ENCODE measurements around the gene SLC16A5. TPM values are rescaled to one million over a fixed set of nuclear protein-coding genes. Genes with fewer than 3 reads are reported as not detected.

Gene SLC16A5
- total RNA-seq, 4 donors from 2014 or later, result 4.6 to 27.9 (median 7.7) TPM

DNA sequence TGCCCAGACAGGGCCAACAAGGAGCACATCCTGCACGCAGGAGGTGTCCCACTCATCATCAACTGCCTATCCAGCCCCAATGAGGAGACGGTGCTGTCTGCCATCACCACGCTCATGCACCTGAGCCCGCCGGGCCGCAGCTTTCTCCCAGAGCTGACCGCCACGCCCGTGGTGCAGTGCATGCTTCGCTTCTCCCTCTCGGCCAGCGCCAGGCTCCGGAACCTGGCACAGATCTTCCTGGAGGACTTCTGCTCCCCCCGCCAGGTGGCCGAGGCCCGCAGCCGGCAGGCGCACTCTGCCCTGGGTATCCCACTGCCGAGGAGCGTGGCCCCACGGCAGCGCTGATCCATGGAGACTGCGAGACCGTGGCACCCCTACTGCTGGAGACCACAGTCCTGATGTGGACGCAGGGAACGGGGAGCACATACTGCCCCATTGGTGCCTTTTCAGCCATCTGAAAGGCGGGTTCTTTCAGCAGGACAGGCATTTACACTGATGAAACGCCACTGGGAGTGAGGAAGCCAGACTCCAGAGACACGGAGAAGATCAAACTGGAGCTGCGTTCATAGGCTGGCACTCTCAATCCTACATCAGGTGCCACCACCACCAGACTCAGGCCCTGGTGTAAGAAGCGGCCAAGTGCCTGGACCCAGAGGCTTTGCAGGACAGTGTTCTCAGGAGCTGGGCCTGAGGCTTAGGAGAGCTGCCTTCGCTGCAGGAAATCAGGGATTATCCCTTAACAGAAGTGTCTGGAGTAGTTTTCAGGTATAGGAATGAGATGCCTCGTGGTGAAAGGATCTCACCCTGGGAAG lies 41.1 kb downstream of the SLC16A5 start:
- no peak for DNase-seq (ENCODE audit: low spot score in 2 of 2)
- H3K4me1 ChIP-seq, result peaks cover 0 to 28% (median 9%) of the 10 kb centered on the region in 4 donors
- TF ChIP-seq, protein P1, sequence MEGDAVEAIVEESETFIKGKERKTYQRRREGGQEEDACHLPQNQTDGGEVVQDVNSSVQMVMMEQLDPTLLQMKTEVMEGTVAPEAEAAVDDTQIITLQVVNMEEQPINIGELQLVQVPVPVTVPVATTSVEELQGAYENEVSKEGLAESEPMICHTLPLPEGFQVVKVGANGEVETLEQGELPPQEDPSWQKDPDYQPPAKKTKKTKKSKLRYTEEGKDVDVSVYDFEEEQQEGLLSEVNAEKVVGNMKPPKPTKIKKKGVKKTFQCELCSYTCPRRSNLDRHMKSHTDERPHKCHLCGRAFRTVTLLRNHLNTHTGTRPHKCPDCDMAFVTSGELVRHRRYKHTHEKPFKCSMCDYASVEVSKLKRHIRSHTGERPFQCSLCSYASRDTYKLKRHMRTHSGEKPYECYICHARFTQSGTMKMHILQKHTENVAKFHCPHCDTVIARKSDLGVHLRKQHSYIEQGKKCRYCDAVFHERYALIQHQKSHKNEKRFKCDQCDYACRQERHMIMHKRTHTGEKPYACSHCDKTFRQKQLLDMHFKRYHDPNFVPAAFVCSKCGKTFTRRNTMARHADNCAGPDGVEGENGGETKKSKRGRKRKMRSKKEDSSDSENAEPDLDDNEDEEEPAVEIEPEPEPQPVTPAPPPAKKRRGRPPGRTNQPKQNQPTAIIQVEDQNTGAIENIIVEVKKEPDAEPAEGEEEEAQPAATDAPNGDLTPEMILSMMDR (IDR thresholded peaks at IDR 0.05), result no peak
- TF ChIP-seq EP300 (IDR thresholded peaks at IDR 0.05), result no peak
- H3K27ac ChIP-seq, result no peak overlapping the region
- H3K4me3 ChIP-seq, result no peak overlapping the region
- no peaks in the 10 kb centered on the region for H3K9me3 ChIP-seq
- H3K36me3 ChIP-seq, result peaks cover 0 to 21% (median 0%) of the 10 kb centered on the region in 3 donors
- 84 to 85% methylated on average over 19 to 33 of the region's 33 CpGs for WGBS, 2 donors
- H3K27me3 ChIP-seq, result no peaks in the 10 kb centered on the region

- H3K36me3 ChIP-seq, result peaks cover 0 to 21% (median 0%) of the 10 kb centered on the region in 3 donors
- peaks cover 0 to 21% (median 6%) of the 10 kb centered on the region in 4 donors for H3K4me1 ChIP-seq
- H3K9me3 ChIP-seq, result no peaks in the 10 kb centered on the region
- H3K27ac ChIP-seq, result no peak overlapping the region
- TF ChIP-seq EP300 (IDR thresholded peaks at IDR 0.05), result no peak
- TF ChIP-seq, protein P1 (IDR thresholded peaks at IDR 0.05), result no peak
- no peak for TF ChIP-seq POLR2A (IDR thresholded peaks at IDR 0.05)
- DNase-seq (ENCODE audit: low spot score in 2 of 2), result no peak
- no peaks in the 10 kb centered on the region for H3K27me3 ChIP-seq
- WGBS, 2 donors, result 81 to 87% methylated on average over 9 of the region's 9 CpGs
- H3K4me3 ChIP-seq, result no peak overlapping the region
Measured at GRCh38 chr17:75129576-75129975, 41.8 kb downstream of the SLC16A5 start.

GRCh38 chr17:75130059-75130631 lies 42.4 kb downstream of the SLC16A5 start:
- Histone ChIP-seq H3K9me3 (no peaks in the 10 kb centered on the region), H3K4me3 (peak overlapping the region in 1 of 4 donors; percentile 76), H3K36me3 (peaks cover 0 to 21% (median 0%) of the 10 kb centered on the region in 3 donors), H3K27me3 (no peaks in the 10 kb centered on the region), H3K27ac (peak overlapping the region in 3 of 4 donors; percentile 90 to 93 (median 91)), H3K4me1 (peaks cover 0 to 19% (median 6%) of the 10 kb centered on the region in 4 donors)
- DNase-seq (ENCODE audit: low spot score in 2 of 2), result no peak
- 74 to 78% methylated on average over 24 of the region's 24 CpGs for WGBS, 2 donors
- TF ChIP-seq, protein P1 (IDR thresholded peaks at IDR 0.05), result no peak
- TF ChIP-seq POLR2A (IDR thresholded peaks at IDR 0.05) (no peak), EP300 (IDR thresholded peaks at IDR 0.05) (no peak)

- H3K27me3 ChIP-seq, result no peaks in the 10 kb centered on the region
- TF ChIP-seq POLR2A (IDR thresholded peaks at IDR 0.05), result no peak
- TF ChIP-seq, protein P1 (IDR thresholded peaks at IDR 0.05), result peak in 4 of 5 experiments; percentile 20 to 45 (median 37)
- H3K4me3 ChIP-seq, result peak overlapping the region; percentile 72 to 81 (median 78)
- peak overlapping the region; percentile 75 to 93 (median 90) for H3K27ac ChIP-seq
- H3K4me1 ChIP-seq, result peaks cover 0 to 19% (median 6%) of the 10 kb centered on the region in 4 donors
- 10 to 14% methylated on average over 26 to 29 of the region's 29 CpGs for WGBS, 2 donors
- H3K9me3 ChIP-seq, result no peaks in the 10 kb centered on the region
- H3K36me3 ChIP-seq, result peaks cover 0 to 22% (median 0%) of the 10 kb centered on the region in 3 donors
- no peak for DNase-seq (ENCODE audit: low spot score in 2 of 2)
Measured at GRCh38 chr17:75130632-75131277, 43.0 kb downstream of the SLC16A5 start.
